NCI-H526 treated with DMSO at 0.1 percent for 48 hours (cell line): ENCODE results near the gene AP2S1.
"Not testable (repeated sequence)": the region's sequence is repeated elsewhere in the genome, so short reads cannot be mapped to it uniquely, and the experiment has no call there.

Experiments
- DNase-seq: peaks from one replicate; lab custom pipeline; 2025; lab: John Stamatoyannopoulos, UW

The AP2S1 gene

GRCh38 chr19:46804432-46804831 lies 46.2 kb downstream of the AP2S1 start:
- not testable (repeated sequence) for DNase-seq

DNA sequence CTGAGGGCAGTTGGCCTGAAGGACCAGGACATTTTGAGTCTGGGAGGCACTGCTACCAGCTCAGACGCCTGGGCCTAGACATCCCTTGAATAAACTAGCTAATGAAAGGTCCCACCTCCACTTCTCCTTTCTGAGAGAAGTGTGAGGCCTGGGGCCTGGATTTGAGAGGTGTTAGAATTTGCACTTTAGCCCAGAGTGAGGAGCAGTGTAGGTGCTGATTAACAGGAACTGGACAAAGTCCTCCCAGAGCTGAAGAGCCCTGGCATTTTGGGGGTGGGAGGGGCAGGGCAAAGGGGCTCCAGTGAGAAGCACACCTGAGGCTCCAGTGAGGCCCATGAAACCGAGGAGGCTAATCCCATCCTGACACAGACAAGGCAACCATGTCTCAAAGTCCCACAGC lies 47.1 kb downstream of the AP2S1 start:
- no peak for DNase-seq

DNA sequence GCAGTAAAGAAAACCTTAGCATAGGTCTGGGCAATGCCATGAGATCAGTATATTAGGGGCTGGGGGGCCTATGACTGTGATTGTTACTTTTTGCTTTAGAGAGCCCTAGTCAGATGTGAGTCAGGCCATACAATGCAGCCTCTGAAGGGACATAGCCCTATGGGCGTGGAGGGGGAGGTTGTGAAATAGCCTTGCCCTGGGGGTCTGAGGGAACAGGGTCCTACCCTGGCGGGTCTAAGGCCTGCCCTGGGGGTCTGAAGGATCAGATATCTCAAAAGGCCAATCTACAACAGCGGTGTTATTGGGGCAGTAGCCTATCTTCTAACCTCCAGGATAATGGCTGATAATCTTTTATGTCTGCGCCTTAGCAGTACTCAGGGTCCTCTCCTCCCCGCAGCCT lies 48.5 kb downstream of the AP2S1 start:
- no peak for DNase-seq

DNA sequence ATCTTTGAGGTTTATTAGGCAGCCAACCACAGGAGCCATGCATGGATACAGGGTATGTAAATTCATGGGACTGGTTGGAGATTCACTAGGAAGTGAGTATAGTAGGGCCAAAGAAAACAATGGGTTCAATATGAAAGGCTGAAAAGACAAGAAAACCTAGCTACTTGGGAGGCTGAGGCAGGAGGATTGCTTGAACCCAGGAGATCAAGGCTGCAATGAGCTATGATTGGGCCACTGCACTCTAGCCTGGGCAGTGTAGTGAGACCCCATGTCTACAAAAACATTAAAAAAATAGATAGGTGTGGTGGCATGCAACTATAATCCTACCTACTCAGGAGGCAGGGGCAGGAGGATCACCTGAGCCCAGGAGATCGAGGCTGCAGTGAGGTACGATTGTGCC lies 51.9 kb downstream of the AP2S1 start:
- no peak for DNase-seq

- no peak for DNase-seq
Measured at GRCh38 chr19:46797881-46798280, 52.8 kb downstream of the AP2S1 start.

GRCh38 chr19:46791944-46792343 lies 58.7 kb downstream of the AP2S1 start:
- DNase-seq = no peak

DNA sequence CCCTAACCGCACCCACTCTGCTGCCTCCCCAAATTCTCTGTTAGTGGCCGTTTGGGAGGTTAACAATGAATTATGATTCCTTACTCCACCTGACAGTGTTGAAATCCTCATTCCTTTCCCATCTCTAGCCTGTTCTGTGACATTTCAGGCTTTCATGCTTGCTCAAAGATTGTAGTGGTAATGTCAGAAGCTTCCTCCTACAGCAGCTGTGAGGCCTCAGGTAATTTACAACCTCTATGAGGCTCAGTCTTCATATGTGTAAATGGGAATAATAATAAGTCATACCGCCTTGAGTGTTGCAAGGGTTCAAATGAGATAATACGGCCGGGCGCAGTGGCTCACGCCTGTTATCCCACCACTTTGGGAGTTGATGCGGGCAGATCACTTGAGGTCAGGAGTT lies 61.3 kb downstream of the AP2S1 start:
- no peak for DNase-seq

- DNase-seq = no peak
Measured at GRCh38 chr19:46788968-46789338, 61.7 kb downstream of the AP2S1 start.

- DNase-seq = peak; percentile 92
Measured at GRCh38 chr19:46788262-46788967, 62.2 kb downstream of the AP2S1 start, which contains the start of gene SLC1A5. Gene SLC1A5 (minus strand): TSS chr19:46788594. CDS start chr19:46787965, 629 bp downstream.
